PFSK-1 (cell line): ENCODE measurements around the gene SURF1.

Source experiments
- FOXP2 ChIP-seq: optimal IDR thresholded peaks from 2 replicates; pipeline ENCODE3; 2011; ENCODE audit warnings: borderline replicate concordance, control low read depth, inconsistent platforms; ENCODE audit not compliant: insufficient read depth; ENCODE audit errors: extremely low read length, extremely low read depth
- POLR2AphosphoS5 ChIP-seq: IDR thresholded peaks from 2 replicates; pipeline ENCODE4 v1.6.1; 2012; ENCODE audit warnings: low read depth, mild to moderate bottlenecking, control low read depth, low read length, moderate library complexity
- REST ChIP-seq, 2 experiments: IDR thresholded peaks; 2 replicates each; pipeline versions ENCODE4 v1.6.1 to v1.8.0; 2011 to 2012; ENCODE audit warnings: low read depth in 2 of 2, low read length in 2 of 2, control low read depth in 1 of 2, inconsistent platforms in 1 of 2, mild to moderate bottlenecking in 1 of 2, moderate library complexity in 1 of 2; ENCODE audit not compliant: insufficient read depth in 1 of 2
- SIN3A ChIP-seq: IDR thresholded peaks from 2 replicates; pipeline ENCODE4 v1.6.1; 2012; ENCODE audit warnings: mild to moderate bottlenecking, low read length, moderate library complexity, borderline replicate concordance; ENCODE audit not compliant: insufficient read depth
- TAF1 ChIP-seq: IDR thresholded peaks from 2 replicates; pipeline ENCODE4 v1.6.1; 2012; ENCODE audit warnings: low read length, control low read depth, borderline replicate concordance; ENCODE audit not compliant: insufficient read depth

Gene SURF1

DNA sequence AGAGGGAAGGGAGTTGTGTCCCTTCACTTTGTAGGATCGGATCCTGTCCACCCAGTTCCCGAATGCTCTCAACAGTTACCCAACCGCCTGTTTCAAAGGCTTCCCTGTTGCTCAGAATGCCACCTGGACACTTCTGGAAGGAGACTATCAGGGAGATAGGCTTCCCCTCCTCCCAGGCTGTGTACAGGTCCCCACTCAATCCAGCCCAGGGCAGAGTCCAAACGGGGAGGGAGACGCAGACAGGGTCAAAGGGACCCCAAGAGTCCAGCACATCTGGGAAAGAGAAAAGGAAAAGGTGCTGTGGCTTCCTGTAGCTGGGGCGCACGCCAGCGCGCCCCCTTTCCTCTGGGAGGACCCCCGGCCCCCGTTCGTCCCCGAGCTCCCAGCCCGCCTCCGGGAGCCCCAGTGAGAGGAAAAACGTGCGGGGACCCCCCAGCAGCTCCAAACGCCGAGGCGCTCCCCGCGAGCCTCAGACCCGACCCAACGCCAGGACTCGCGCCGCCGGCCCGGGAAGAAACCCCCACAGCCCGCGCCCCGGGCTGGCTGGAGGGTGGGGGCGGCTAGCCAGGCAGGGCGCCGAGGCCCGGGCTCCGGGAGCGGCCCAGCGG is 18.9 kb upstream of the SURF1 start:
- TF ChIP-seq REST (IDR thresholded peaks at IDR 0.05; ENCODE audit: insufficient read depth in 1 of 2, low read depth in 2 of 2, low read length in 2 of 2) (no peak), FOXP2 (no peak), TAF1 (no peak), SIN3A (no peak), POLR2AphosphoS5 (no peak)

DNA sequence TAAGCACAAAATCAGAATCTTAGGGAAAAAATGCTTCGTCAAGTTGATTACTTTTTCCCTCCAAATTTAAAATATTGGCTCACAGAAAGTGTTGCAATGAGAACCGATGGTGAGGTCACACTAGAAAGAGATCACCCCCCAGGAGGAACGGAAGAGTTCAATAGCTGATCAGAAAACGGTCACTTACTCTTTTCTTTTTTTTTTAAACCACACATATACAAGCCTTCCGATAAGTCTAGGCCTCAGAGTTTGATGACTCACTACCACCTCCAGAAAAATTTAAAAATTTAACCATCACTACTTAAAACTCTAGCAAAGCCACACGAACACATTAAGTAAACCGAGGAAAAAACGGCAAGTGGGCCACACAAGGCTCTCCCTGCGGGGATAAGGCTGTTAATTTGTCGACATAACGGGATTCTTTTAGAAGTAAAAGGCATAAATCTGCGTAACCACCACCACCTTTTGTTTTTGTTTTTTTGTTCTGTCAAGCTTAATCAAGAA is 18.4 kb upstream of the SURF1 start:
- no peak for TF ChIP-seq FOXP2
- no peak for TF ChIP-seq REST (IDR thresholded peaks at IDR 0.05; ENCODE audit: insufficient read depth in 1 of 2, low read depth in 2 of 2, low read length in 2 of 2)
- TF ChIP-seq SIN3A, result no peak
- no peak for TF ChIP-seq TAF1
- no peak for TF ChIP-seq POLR2AphosphoS5

GRCh38 chr9:133372144-133372543 is 15.9 kb upstream of the SURF1 start:
- TF ChIP-seq SIN3A, result no peak
- TF ChIP-seq REST (IDR thresholded peaks at IDR 0.05; ENCODE audit: insufficient read depth in 1 of 2, low read depth in 2 of 2, low read length in 2 of 2), result no peak
- TF ChIP-seq POLR2AphosphoS5, result no peak
- no peak for TF ChIP-seq FOXP2
- TF ChIP-seq TAF1, result no peak

- TF ChIP-seq REST (IDR thresholded peaks at IDR 0.05; ENCODE audit: insufficient read depth in 1 of 2, low read depth in 2 of 2, low read length in 2 of 2) (no peak), POLR2AphosphoS5 (no peak), TAF1 (no peak)
Measured at GRCh38 chr9:133371261-133371711, 15.0 kb upstream of the SURF1 start.

DNA sequence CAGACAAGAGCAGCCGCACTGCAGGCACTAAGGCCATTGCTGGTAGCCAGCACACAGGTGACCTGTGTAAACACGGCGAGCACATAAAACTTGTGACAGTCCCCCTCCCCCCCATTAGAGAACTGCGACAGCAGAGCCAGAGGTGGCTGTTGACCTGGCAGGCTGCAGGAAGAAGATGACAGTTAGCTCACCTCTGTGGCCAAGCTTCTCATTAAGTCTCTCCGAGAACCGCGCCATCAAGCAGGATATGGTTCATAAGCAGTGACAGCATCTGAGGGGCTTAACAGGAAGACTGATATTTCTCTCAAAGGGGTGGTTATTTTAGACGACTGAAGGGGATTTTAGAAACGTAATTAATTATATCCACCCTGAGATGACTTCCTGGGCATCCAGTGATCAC is 14.4 kb upstream of the SURF1 start:
- TF ChIP-seq SIN3A (no peak), REST (IDR thresholded peaks at IDR 0.05; ENCODE audit: insufficient read depth in 1 of 2, low read depth in 2 of 2, low read length in 2 of 2) (no peak), TAF1 (no peak), POLR2AphosphoS5 (no peak), FOXP2 (no peak)
